Urinary bladder (tissue), 4 donors: Measurements from ENCODE around the gene ZKSCAN1. TPM values are rescaled to one million over a fixed set of nuclear protein-coding genes. Genes with fewer than 3 reads are reported as not detected.

Experiments
- DNase-seq: peaks from one replicate; pipeline ENCODE4 v3.0.0-alpha.2; 2015; ENCODE audit errors: extremely low spot score
- H3K27ac ChIP-seq: one replicate; pipeline ENCODE4 v1.5.1; 2013; ENCODE audit warnings: low read depth, mild to moderate bottlenecking, moderate library complexity
- H3K36me3 ChIP-seq: one replicate; pipeline ENCODE4 v1.6.1; 2013; ENCODE audit warnings: mild to moderate bottlenecking, moderate library complexity; ENCODE audit not compliant: insufficient read depth
- H3K4me1 ChIP-seq: one replicate; pipeline ENCODE4 v1.6.1; 2013; ENCODE audit warnings: mild to moderate bottlenecking, moderate library complexity; ENCODE audit not compliant: insufficient read depth
- H3K4me3 ChIP-seq: one replicate; pipeline ENCODE4 v1.5.1; 2013; ENCODE audit warnings: low read depth, low read length
- WGBS: extraction: QIAGEN DNeasy Blood & Tissue Kit; methylation state at CpG from one replicate; pipeline ENCODE4 v1.1.7; 2013; 5-methylcytosine and 5-hydroxymethylcytosine counted together
- polyA plus RNA-seq: library from polyadenylated mRNA; stranded (reverse); fragments of 200-250 nt; gene quantifications from one replicate; pipeline ENCODE4 v1.2.3, GENCODE V29; 2013
- total RNA-seq: library from RNA; depleted of rRNA; stranded (reverse); fragments of >200 nt; gene quantifications from one replicate; pipeline ENCODE4 v1.2.3, GENCODE V29; 2014
- donor health status: healthy with polysubstance abuse.
- donor health status: healthy.

Gene ZKSCAN1
- total and polyA plus RNA-seq, 2 donors: 14.3 to 51.5 TPM

- Histone ChIP-seq H3K4me3 (no peak overlapping the region), H3K27ac (no peak overlapping the region), H3K36me3 (no peaks in the 10 kb centered on the region), H3K4me1 (no peaks in the 10 kb centered on the region)
- WGBS: 29% methylated on average over 3 of the region's 3 CpGs
- no peak for DNase-seq
Measured at GRCh38 chr7:100085515-100085914, 70.1 kb downstream of the ZKSCAN1 start.

GRCh38 chr7:100087055-100087750 is 71.8 kb downstream of the ZKSCAN1 start:
- Histone ChIP-seq H3K36me3 (no peaks in the 10 kb centered on the region), H3K4me1 (no peaks in the 10 kb centered on the region), H3K4me3 (no peak overlapping the region), H3K27ac (no peak overlapping the region)
- no peak for DNase-seq
- WGBS: 31% methylated on average over 10 of the region's 10 CpGs

- 76% methylated on average over 11 of the region's 11 CpGs for WGBS
- peak overlapping the region; percentile 79 for H3K27ac ChIP-seq
- H3K4me1 ChIP-seq: no peaks in the 10 kb centered on the region
- H3K4me3 ChIP-seq: peak overlapping the region; percentile 64
- DNase-seq: no peak
- H3K36me3 ChIP-seq: no peaks in the 10 kb centered on the region
Measured at GRCh38 chr7:100088095-100088620, 72.8 kb downstream of the ZKSCAN1 start.

- H3K27ac ChIP-seq: peak within 1 kb of the TSS; percentile 79
- no peaks in the 10 kb centered on the region for H3K4me1 ChIP-seq
- H3K36me3 ChIP-seq: no peaks in the 10 kb centered on the region
- WGBS: under 1% methylated on average over 68 of the region's 68 CpGs
- no peak for DNase-seq
- peak within 1 kb of the TSS; percentile 64 for H3K4me3 ChIP-seq
Measured at GRCh38 chr7:100088621-100089457, 73.4 kb downstream of the ZKSCAN1 start, which contains the start of gene COPS6. COPS6 (plus strand) TSS chr7:100088969; CDS start chr7:100088991, 22 bp downstream.

- H3K27ac ChIP-seq: no peak overlapping the region
- H3K4me1 ChIP-seq: no peaks in the 10 kb centered on the region
- WGBS: 23% methylated on average over 7 of the region's 7 CpGs
Measured at GRCh38 chr7:100089458-100090196, 74.2 kb downstream of the ZKSCAN1 start.

GRCh38 chr7:100090527-100091410 is 75.4 kb downstream of the ZKSCAN1 start:
- Histone ChIP-seq H3K4me1 (no peaks in the 10 kb centered on the region), H3K27ac (no peak overlapping the region), H3K4me3 (no peak overlapping the region), H3K36me3 (no peaks in the 10 kb centered on the region)
- no peak for DNase-seq
- 84% methylated on average over 14 of the region's 14 CpGs for WGBS

More at GRCh38 chr7:100089458-100090196, 74.2 kb downstream of the ZKSCAN1 start:
- H3K4me3 ChIP-seq: peak overlapping the region; percentile 64
- H3K36me3 ChIP-seq: no peaks in the 10 kb centered on the region
- DNase-seq: no peak

Other genes with a start within 250 kb of the ZKSCAN1 start
- not detected for gene CYP3A4, start 231.4 kb upstream of the ZKSCAN1 start, total RNA-seq
- gene CYP3A4, start 231.4 kb upstream of the ZKSCAN1 start, polyA plus RNA-seq: 0.79 TPM
- not detected for gene CYP3A43, start 187.6 kb upstream of the ZKSCAN1 start, total RNA-seq
- gene CYP3A43, start 187.6 kb upstream of the ZKSCAN1 start, polyA plus RNA-seq: not detected
- not detected for gene OR2AE1, start 138.6 kb upstream of the ZKSCAN1 start, total RNA-seq
- 0.13 TPM for gene OR2AE1, start 138.6 kb upstream of the ZKSCAN1 start, polyA plus RNA-seq
- 27.9 TPM for gene TRIM4, start 96.1 kb upstream of the ZKSCAN1 start, total RNA-seq
- gene TRIM4, start 96.1 kb upstream of the ZKSCAN1 start, polyA plus RNA-seq: 30.2 TPM
- gene GJC3, start 86.0 kb upstream of the ZKSCAN1 start, total RNA-seq: not detected
- 0.14 TPM for gene GJC3, start 86.0 kb upstream of the ZKSCAN1 start, polyA plus RNA-seq
- 1.9 TPM for gene AZGP1, start 39.6 kb upstream of the ZKSCAN1 start, total RNA-seq
- gene AZGP1, start 39.6 kb upstream of the ZKSCAN1 start, polyA plus RNA-seq: 9.3 TPM
- gene ZSCAN21, start 34.2 kb downstream of the ZKSCAN1 start, total RNA-seq: 10.4 TPM
- 11.6 TPM for gene ZSCAN21, start 34.2 kb downstream of the ZKSCAN1 start, polyA plus RNA-seq
- gene ZNF3, start 66.1 kb downstream of the ZKSCAN1 start, total RNA-seq: 38.3 TPM
- 17.4 TPM for gene ZNF3, start 66.1 kb downstream of the ZKSCAN1 start, polyA plus RNA-seq
- 36.1 TPM for gene COPS6, start 73.4 kb downstream of the ZKSCAN1 start, total RNA-seq
- gene COPS6, start 73.4 kb downstream of the ZKSCAN1 start, polyA plus RNA-seq: 160 TPM
- gene MCM7, start 85.8 kb downstream of the ZKSCAN1 start, total RNA-seq: 44.6 TPM
- 62.5 TPM for gene MCM7, start 85.8 kb downstream of the ZKSCAN1 start, polyA plus RNA-seq
- gene AP4M1, start 86.0 kb downstream of the ZKSCAN1 start, total RNA-seq: 13.9 TPM
- gene AP4M1, start 86.0 kb downstream of the ZKSCAN1 start, polyA plus RNA-seq: 23.9 TPM
- gene TAF6, start 103.8 kb downstream of the ZKSCAN1 start, total RNA-seq: 20.6 TPM
- 55.4 TPM for gene TAF6, start 103.8 kb downstream of the ZKSCAN1 start, polyA plus RNA-seq
- 34.5 TPM for gene CNPY4, start 104.0 kb downstream of the ZKSCAN1 start, total RNA-seq
- gene CNPY4, start 104.0 kb downstream of the ZKSCAN1 start, polyA plus RNA-seq: 26.1 TPM
- 1.3 TPM for gene MBLAC1, start 111.4 kb downstream of the ZKSCAN1 start, total RNA-seq
- gene MBLAC1, start 111.4 kb downstream of the ZKSCAN1 start, polyA plus RNA-seq: 4.7 TPM
- gene LAMTOR4, start 133.3 kb downstream of the ZKSCAN1 start, total RNA-seq: 36.3 TPM
- gene LAMTOR4, start 133.3 kb downstream of the ZKSCAN1 start, polyA plus RNA-seq: 251 TPM
- 5.4 TPM for gene TRAPPC14, start 143.1 kb downstream of the ZKSCAN1 start, total RNA-seq
- 11.6 TPM for gene TRAPPC14, start 143.1 kb downstream of the ZKSCAN1 start, polyA plus RNA-seq
- 6.5 TPM for gene GAL3ST4, start 153.0 kb downstream of the ZKSCAN1 start, total RNA-seq
- gene GAL3ST4, start 153.0 kb downstream of the ZKSCAN1 start, polyA plus RNA-seq: 9.8 TPM
- gene GPC2, start 161.8 kb downstream of the ZKSCAN1 start, total RNA-seq: 3.7 TPM
- 0.80 TPM for gene GPC2, start 161.8 kb downstream of the ZKSCAN1 start, polyA plus RNA-seq
- gene STAG3, start 162.3 kb downstream of the ZKSCAN1 start, total RNA-seq: 0.90 TPM
- gene STAG3, start 162.3 kb downstream of the ZKSCAN1 start, polyA plus RNA-seq: 0.61 TPM
- 0.21 TPM for gene PVRIG, start 204.4 kb downstream of the ZKSCAN1 start, total RNA-seq
- 0.77 TPM for gene PVRIG, start 204.4 kb downstream of the ZKSCAN1 start, polyA plus RNA-seq